ENCODE measurements around the gene SGO2. TPM values are rescaled to one million over a fixed set of nuclear protein-coding genes. Genes with fewer than 3 reads are reported as not detected.
A peak's percentile ranks its signal among the peaks of the same experiment; 100 is the strongest.

SGO2 gene
- total and polyA plus RNA-seq, 2 of the 13 experiments (the other 11 are each of a cell fraction or from before 2014, with no cell fraction given): 5.1 to 16.2 TPM

GRCh38 chr2:200596774-200597570 is 71.0 kb downstream of the SGO2 start:
- H3K27ac ChIP-seq (ENCODE audit: extremely low read length, insufficient read depth, low read length): no peak overlapping the region
- no TSS peak for BruUV-seq (replicated peaks)
- TF ChIP-seq MIER3 (CRISPR knock-in tag; IDR thresholded peaks at IDR 0.05; ENCODE audit: borderline replicate concordance) (no peak), ETV5 (CRISPR knock-in tag; IDR thresholded peaks at IDR 0.05; ENCODE audit: borderline replicate concordance) (no peak), HDAC1 (CRISPR knock-in tag; IDR thresholded peaks at IDR 0.05) (no peak), GLI4 (CRISPR knock-in tag; IDR thresholded peaks at IDR 0.05; ENCODE audit: borderline replicate concordance) (no peak), ZHX2 (IDR thresholded peaks at IDR 0.05; ENCODE audit: low read depth) (no peak), ZHX2 (CRISPR knock-in tag; IDR thresholded peaks at IDR 0.05; ENCODE audit: borderline replicate concordance) (no peak), RFX3 (CRISPR knock-in tag; IDR thresholded peaks at IDR 0.05) (peak; percentile 77), HNF4A (CRISPR knock-in tag; IDR thresholded peaks at IDR 0.05) (peak; percentile 38), TBX2 (CRISPR knock-in tag; IDR thresholded peaks at IDR 0.05; ENCODE audit: borderline replicate concordance) (peak; percentile 32; the same call in 1 of the 2 replicates), PBX2 (CRISPR knock-in tag; IDR thresholded peaks at IDR 0.05) (peak; percentile 64; the same call in 1 of the 2 replicates), EP300 (IDR thresholded peaks at IDR 0.05; ENCODE audit: low read depth in 2 of 2, low read length in 2 of 2) (0 out of 4 replicates have a peak, but pooled peaks of 1 of the 2 experiments have one; percentile 7), EP300 (CRISPR knock-in tag; IDR thresholded peaks at IDR 0.05; ENCODE audit: borderline replicate concordance) (no peak), HNRNPH1 (optimal IDR thresholded peaks at IDR 0.05; ENCODE audit: low read depth, low read length) (no peak), HINFP (CRISPR knock-in tag; IDR thresholded peaks at IDR 0.05; ENCODE audit: low read depth) (no peak), RAD51 (IDR thresholded peaks at IDR 0.05; ENCODE audit: borderline replicate concordance) (no peak), ZNF629 (CRISPR knock-in tag; conservative IDR thresholded peaks at IDR 0.05) (peak; percentile 78), CEBPG (CRISPR knock-in tag; IDR thresholded peaks at IDR 0.05) (no peak)

More at GRCh38 chr2:200596774-200597570, 71.0 kb downstream of the SGO2 start:
- Histone ChIP-seq H4K20me1 (ENCODE audit: insufficient read depth, low read length) (no peaks in the 10 kb centered on the region), H3K4me2 (ENCODE audit: low read depth, low read length) (no peak overlapping the region; the same call in 1 of the 2 replicates), H3K9ac (ENCODE audit: insufficient read depth, low read depth, low read length) (no peak overlapping the region), H3K9me3 (ENCODE audit: low read length) (no peaks in the 10 kb centered on the region), H3K79me2 (ENCODE audit: insufficient read depth, low read length) (no peaks in the 10 kb centered on the region), H3K36me3 (replicated peaks in 1 of 2; ENCODE audit: control insufficient read depth in 1 of 2, insufficient read depth in 2 of 2, low read length in 2 of 2) (no peaks in the 10 kb centered on the region), H3K4me3 (replicated peaks in 1 of 3; ENCODE audit: insufficient read depth in 1 of 3, low read depth in 2 of 3, low read length in 3 of 3) (no peak overlapping the region), H3K4me1 (ENCODE audit: insufficient read depth, low read length) (peaks cover 28% of the 10 kb centered on the region), H2AFZ (ENCODE audit: low read length) (no peak overlapping the region), H3K27me3 (ENCODE audit: control insufficient read depth in 1 of 2, insufficient read depth in 2 of 2, low read length in 2 of 2) (no peaks in the 10 kb centered on the region)
- ATAC-seq: peak; percentile 95
- in situ Hi-C loops (cut with HindIII; ENCODE audit: extremely low pct_ligation_motif_present, low pct_unique_long_range_greater_than_20kb): no loop called here
- FAIRE-seq: peak; percentile 79
- intact Hi-C loops (cut with micrococcal nuclease; ENCODE audit: unreplicated experiment): no loop called here
- CTCF ChIA-PET (ENCODE audit: low intra/inter-chr PET ratio, low total read pairs): no interaction called here
- 51% methylated on average over 5 of the region's 5 CpGs for WGBS (ENCODE audit: low lambda C conversion rate)
- POLR2A ChIA-PET: interaction anchor here (1.0 to 3.4 kb wide), 2 partner anchors 11 to 17 kb away, joined by 5 to 13 read pairs; partner anchors contain the start of gene AOX1
- peak; percentile 58 for DNase-seq (ENCODE audit: low spot score)

All from HepG2 (cell line).